Measurements from ENCODE around the gene C1orf210.

Gene C1orf210

GRCh38 chr1:43293176-43293575 is 7.8 kb upstream of the C1orf210 start:
- no peak for DNase-seq

- no peak for DNase-seq
Measured at GRCh38 chr1:43292679-43293078, 7.3 kb upstream of the C1orf210 start.

GRCh38 chr1:43292216-43292615 is 6.8 kb upstream of the C1orf210 start:
- DNase-seq, result no peak

GRCh38 chr1:43288785-43289706 is 3.7 kb upstream of the C1orf210 start:
- no peak for DNase-seq

GRCh38 chr1:43288058-43288784 is 2.8 kb upstream of the C1orf210 start:
- DNase-seq, result no peak

- DNase-seq, result no peak
Measured at GRCh38 chr1:43286533-43286932, 1.2 kb upstream of the C1orf210 start.

- no peak for DNase-seq
Measured at GRCh38 chr1:43286115-43286514, 734 bp upstream of the C1orf210 start.

- DNase-seq, result no peak
Measured at GRCh38 chr1:43284546-43285110, 753 bp downstream of the C1orf210 start.

- DNase-seq, result no peak
Measured at GRCh38 chr1:43284065-43284464, 1.3 kb downstream of the C1orf210 start.

- no peak for DNase-seq
Measured at GRCh38 chr1:43282220-43283195, 2.9 kb downstream of the C1orf210 start.

GRCh38 chr1:43280692-43281091 is 4.7 kb downstream of the C1orf210 start:
- DNase-seq, result no peak

- DNase-seq, result no peak
Measured at GRCh38 chr1:43279666-43280065, 5.7 kb downstream of the C1orf210 start.

- no peak for DNase-seq
Measured at GRCh38 chr1:43279161-43279560, 6.2 kb downstream of the C1orf210 start.

GRCh38 chr1:43277116-43277876 is 8.1 kb downstream of the C1orf210 start:
- no peak for DNase-seq

GRCh38 chr1:43276673-43277072 is 8.7 kb downstream of the C1orf210 start:
- DNase-seq, result no peak

GRCh38 chr1:43275826-43276620 is 9.4 kb downstream of the C1orf210 start:
- DNase-seq, result no peak

GRCh38 chr1:43274804-43275180 is 10.6 kb downstream of the C1orf210 start:
- no peak for DNase-seq

GRCh38 chr1:43274125-43274803 is 11.1 kb downstream of the C1orf210 start:
- DNase-seq, result peak; percentile 59

GRCh38 chr1:43273708-43274107 is 11.7 kb downstream of the C1orf210 start:
- no peak for DNase-seq
